ENCODE results near the gene CERKL.

CERKL gene

GRCh38 chr2:181574321-181574720, 82.6 kb downstream of the CERKL start:
- DNase-seq (ENCODE audit: low read depth) = no peak

- DNase-seq (ENCODE audit: low read depth) = no peak
These were observed 83.7 kb downstream of the CERKL start for GRCh38 chr2:181573140-181573736.

GRCh38 chr2:181570833-181571661, 85.9 kb downstream of the CERKL start:
- no peak for DNase-seq (ENCODE audit: low read depth)

- DNase-seq (ENCODE audit: low read depth) = no peak
These were observed 86.8 kb downstream of the CERKL start for GRCh38 chr2:181570059-181570458.

GRCh38 chr2:181566334-181567032, 90.4 kb downstream of the CERKL start:
- DNase-seq (ENCODE audit: low read depth) = no peak

GRCh38 chr2:181563101-181563692, 93.7 kb downstream of the CERKL start:
- DNase-seq (ENCODE audit: low read depth) = no peak

GRCh38 chr2:181558371-181558770, 98.5 kb downstream of the CERKL start:
- DNase-seq (ENCODE audit: low read depth) = no peak

- DNase-seq (ENCODE audit: low read depth) = no peak
These were observed 102.7 kb downstream of the CERKL start for GRCh38 chr2:181554061-181554830.

- no peak for DNase-seq (ENCODE audit: low read depth)
These were observed 103.7 kb downstream of the CERKL start for GRCh38 chr2:181553244-181553643.

- no peak for DNase-seq (ENCODE audit: low read depth)
These were observed 104.1 kb downstream of the CERKL start for GRCh38 chr2:181552808-181553207.

GRCh38 chr2:181546086-181546485, 110.8 kb downstream of the CERKL start:
- DNase-seq (ENCODE audit: low read depth) = no peak

- DNase-seq (ENCODE audit: low read depth) = no peak
These were observed 114.7 kb downstream of the CERKL start for GRCh38 chr2:181542170-181542569.

GRCh38 chr2:181540421-181540820, 116.5 kb downstream of the CERKL start:
- no peak for DNase-seq (ENCODE audit: low read depth)

GRCh38 chr2:181536730-181537129, 120.2 kb downstream of the CERKL start:
- DNase-seq (ENCODE audit: low read depth) = no peak

GRCh38 chr2:181528441-181528840, 128.5 kb downstream of the CERKL start:
- no peak for DNase-seq (ENCODE audit: low read depth)

GRCh38 chr2:181527058-181527457, 129.8 kb downstream of the CERKL start:
- DNase-seq (ENCODE audit: low read depth) = no peak

- no peak for DNase-seq (ENCODE audit: low read depth)
These were observed 130.9 kb downstream of the CERKL start for GRCh38 chr2:181526014-181526413.

- DNase-seq (ENCODE audit: low read depth) = no peak
These were observed 133.1 kb downstream of the CERKL start for GRCh38 chr2:181523756-181524155.

- DNase-seq (ENCODE audit: low read depth) = no peak
These were observed 136.7 kb downstream of the CERKL start for GRCh38 chr2:181520253-181520652.

GRCh38 chr2:181517685-181518301, 139.1 kb downstream of the CERKL start:
- no peak for DNase-seq (ENCODE audit: low read depth)

GRCh38 chr2:181516992-181517391, 139.9 kb downstream of the CERKL start:
- DNase-seq (ENCODE audit: low read depth) = no peak
